Measurements from ENCODE around the gene USP44. TPM values are rescaled to one million over a fixed set of nuclear protein-coding genes. Genes with fewer than 3 reads are reported as not detected.
"Not testable (repeated sequence)": the region's sequence is repeated elsewhere in the genome, so short reads cannot be mapped to it uniquely, and the experiment has no call there.

Gene USP44
- total RNA-seq, 1 experiment from 2014 or later: not detected

DNA sequence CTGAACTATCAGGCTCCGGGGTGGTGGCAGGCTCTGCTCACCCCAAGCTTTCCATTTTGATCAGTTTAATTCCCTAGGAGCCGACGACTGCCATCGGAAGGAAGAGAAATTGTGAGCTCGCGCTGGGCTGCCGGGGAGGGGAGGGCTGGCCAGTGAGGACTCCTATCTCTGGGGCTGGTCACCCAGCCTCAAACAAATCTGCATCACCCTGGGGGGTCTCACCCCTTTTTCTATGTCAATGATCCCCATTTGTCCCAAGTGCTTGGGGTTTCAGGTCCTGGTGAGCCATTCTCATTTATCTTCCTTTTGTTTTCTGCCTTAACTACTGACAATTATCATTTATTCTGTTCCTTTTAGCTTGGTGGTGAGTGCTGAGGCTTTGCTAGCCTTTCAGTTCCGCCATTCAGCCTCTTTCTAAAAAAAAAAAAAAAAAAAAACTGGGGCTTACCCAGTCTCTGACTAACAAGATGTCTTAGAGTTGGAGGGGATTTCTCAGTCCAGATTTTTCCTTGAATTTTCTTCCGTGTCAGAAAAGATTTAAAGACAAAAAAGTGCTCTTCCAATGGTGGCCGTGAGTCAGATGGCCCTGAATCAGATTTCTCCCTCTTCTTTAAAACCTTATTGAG, 22.8 kb upstream of the USP44 start:
- POLR2A ChIA-PET: interaction anchor here (0.9 to 1.0 kb wide), 3 partner anchors 10 to 240 kb away, joined by 3 to 4 read pairs (median 3); partner anchors contain the start of gene METAP2
- Mint-ChIP-seq H3K27ac (ENCODE audit: low read depth, unreplicated experiment) (no peak overlapping the region), H3K4me1 (ENCODE audit: insufficient read depth, unreplicated experiment) (no peaks in the 10 kb centered on the region), H3K4me3 (ENCODE audit: unreplicated experiment) (no peak overlapping the region), H3K36me3 (ENCODE audit: insufficient read depth, unreplicated experiment) (no peaks in the 10 kb centered on the region), H3K9me3 (ENCODE audit: unreplicated experiment) (no peaks in the 10 kb centered on the region), H3K27me3 (ENCODE audit: insufficient read depth, unreplicated experiment) (no peaks in the 10 kb centered on the region)
- CTCF ChIA-PET: interaction anchor here (0.6 to 2.5 kb wide), 19 partner anchors 8 to 311 kb away, joined by 3 to 11 read pairs (median 5); no protein-coding TSS in a partner anchor
- no peak for DNase-seq (ENCODE audit: unreplicated experiment)
- TF ChIP-seq, protein P1, sequence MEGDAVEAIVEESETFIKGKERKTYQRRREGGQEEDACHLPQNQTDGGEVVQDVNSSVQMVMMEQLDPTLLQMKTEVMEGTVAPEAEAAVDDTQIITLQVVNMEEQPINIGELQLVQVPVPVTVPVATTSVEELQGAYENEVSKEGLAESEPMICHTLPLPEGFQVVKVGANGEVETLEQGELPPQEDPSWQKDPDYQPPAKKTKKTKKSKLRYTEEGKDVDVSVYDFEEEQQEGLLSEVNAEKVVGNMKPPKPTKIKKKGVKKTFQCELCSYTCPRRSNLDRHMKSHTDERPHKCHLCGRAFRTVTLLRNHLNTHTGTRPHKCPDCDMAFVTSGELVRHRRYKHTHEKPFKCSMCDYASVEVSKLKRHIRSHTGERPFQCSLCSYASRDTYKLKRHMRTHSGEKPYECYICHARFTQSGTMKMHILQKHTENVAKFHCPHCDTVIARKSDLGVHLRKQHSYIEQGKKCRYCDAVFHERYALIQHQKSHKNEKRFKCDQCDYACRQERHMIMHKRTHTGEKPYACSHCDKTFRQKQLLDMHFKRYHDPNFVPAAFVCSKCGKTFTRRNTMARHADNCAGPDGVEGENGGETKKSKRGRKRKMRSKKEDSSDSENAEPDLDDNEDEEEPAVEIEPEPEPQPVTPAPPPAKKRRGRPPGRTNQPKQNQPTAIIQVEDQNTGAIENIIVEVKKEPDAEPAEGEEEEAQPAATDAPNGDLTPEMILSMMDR (IDR thresholded peaks at IDR 0.05; ENCODE audit: unreplicated experiment): no peak
- intact Hi-C loops (cut with micrococcal nuclease): no loop called here
- no TSS peak for BruUV-seq (replicated peaks)

- Mint-ChIP-seq H3K36me3 (ENCODE audit: insufficient read depth, unreplicated experiment) (no peaks in the 10 kb centered on the region), H3K4me3 (ENCODE audit: unreplicated experiment) (no peak overlapping the region), H3K4me1 (ENCODE audit: insufficient read depth, unreplicated experiment) (no peaks in the 10 kb centered on the region), H3K9me3 (ENCODE audit: unreplicated experiment) (no peaks in the 10 kb centered on the region), H3K27ac (ENCODE audit: low read depth, unreplicated experiment) (no peak overlapping the region), H3K27me3 (ENCODE audit: insufficient read depth, unreplicated experiment) (no peaks in the 10 kb centered on the region)
- TF ChIP-seq, protein P1 (IDR thresholded peaks at IDR 0.05; ENCODE audit: unreplicated experiment): no peak
- ChIA-PET POLR2A (interaction anchor here (0.6 kb wide), 1 partner anchor 240 kb away, joined by 3 read pairs; no protein-coding TSS in a partner anchor), CTCF (interaction anchor here (0.6 to 2.2 kb wide), 5 partner anchors 11 to 467 kb away, joined by 3 to 14 read pairs (median 3); no protein-coding TSS in a partner anchor)
- no TSS peak for BruUV-seq (replicated peaks)
- intact Hi-C loops (cut with micrococcal nuclease): no loop called here
- no peak for DNase-seq (ENCODE audit: unreplicated experiment)
Measured at GRCh38 chr12:95571369-95571768, 20.1 kb upstream of the USP44 start.

DNA sequence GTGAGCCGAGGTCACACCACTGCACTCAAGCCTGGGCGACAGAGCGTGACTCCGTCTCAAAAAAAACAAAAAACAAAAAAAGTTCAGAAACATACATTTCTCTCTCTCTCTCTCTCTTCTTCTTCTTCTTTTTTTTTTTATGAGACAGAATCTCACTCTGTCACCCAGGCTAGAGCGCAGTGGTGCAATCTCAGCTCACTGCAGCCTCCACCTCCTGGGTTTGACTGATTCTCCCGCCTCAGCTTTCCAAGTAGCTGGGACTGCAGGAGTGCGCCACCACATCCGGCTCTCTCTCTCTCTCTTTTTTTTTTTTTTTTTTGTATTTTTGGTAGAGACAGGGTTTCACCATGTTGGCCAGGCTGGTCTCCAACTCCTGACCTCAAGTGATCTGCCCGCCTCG, 16.8 kb upstream of the USP44 start:
- intact Hi-C loops (cut with micrococcal nuclease); CTCF ChIA-PET; BruUV-seq (replicated peaks); H3K9me3 Mint-ChIP-seq (ENCODE audit: unreplicated experiment); H3K27ac Mint-ChIP-seq (ENCODE audit: low read depth, unreplicated experiment); H3K27me3 Mint-ChIP-seq (ENCODE audit: insufficient read depth, unreplicated experiment); H3K36me3 Mint-ChIP-seq (ENCODE audit: insufficient read depth, unreplicated experiment); DNase-seq (ENCODE audit: unreplicated experiment); POLR2A ChIA-PET; H3K4me3 Mint-ChIP-seq (ENCODE audit: unreplicated experiment); H3K4me1 Mint-ChIP-seq (ENCODE audit: insufficient read depth, unreplicated experiment): not testable (repeated sequence)

DNA sequence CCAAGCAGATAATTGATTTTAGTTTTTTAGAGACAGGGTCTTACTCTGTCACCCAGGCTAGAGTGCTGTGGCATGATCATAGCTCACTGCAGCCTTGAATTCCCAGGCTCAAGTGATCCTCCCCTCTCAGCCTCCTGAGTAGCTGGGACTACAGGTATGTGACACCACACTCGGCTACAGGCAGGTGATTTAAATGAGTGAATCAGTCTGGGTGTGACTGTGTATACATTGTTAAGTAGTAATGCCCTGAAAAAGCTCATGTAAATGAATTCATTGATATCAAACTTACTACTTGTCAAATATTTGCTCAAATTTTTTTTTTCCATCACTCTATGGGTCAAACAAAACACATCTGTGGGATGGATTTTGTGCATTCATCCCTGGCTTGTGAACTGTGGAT, 6.3 kb upstream of the USP44 start:
- CTCF ChIA-PET: interaction anchor here (1.5 kb wide), 1 partner anchor 17 kb away, joined by 5 read pairs; no protein-coding TSS in a partner anchor
- no peak for DNase-seq (ENCODE audit: unreplicated experiment)
- POLR2A ChIA-PET: interaction anchor here (0.6 kb wide), 1 partner anchor 92 kb away, joined by 3 read pairs; no protein-coding TSS in a partner anchor
- Mint-ChIP-seq H3K9me3 (ENCODE audit: unreplicated experiment) (no peaks in the 10 kb centered on the region), H3K27ac (ENCODE audit: low read depth, unreplicated experiment) (no peak overlapping the region), H3K4me3 (ENCODE audit: unreplicated experiment) (no peak overlapping the region), H3K4me1 (ENCODE audit: insufficient read depth, unreplicated experiment) (no peaks in the 10 kb centered on the region), H3K36me3 (ENCODE audit: insufficient read depth, unreplicated experiment) (no peaks in the 10 kb centered on the region), H3K27me3 (ENCODE audit: insufficient read depth, unreplicated experiment) (no peaks in the 10 kb centered on the region)
- TF ChIP-seq, protein P1 (IDR thresholded peaks at IDR 0.05; ENCODE audit: unreplicated experiment): no peak
- intact Hi-C loops (cut with micrococcal nuclease): no loop called here
- no TSS peak for BruUV-seq (replicated peaks)

Measured in MCF 10A (cell line).